T47D (cell line): ENCODE measurements around the gene ACYP1.

Experiments used
- DNase-seq, 2 experiments: peaks; one replicate each; pipeline versions ENCODE4 v3.0.0 to v3.0.0-alpha.2; 2011 to 2012; ENCODE audit warnings: low read depth in 1 of 2, low spot score in 1 of 2
- JUND ChIP-seq: IDR thresholded peaks from 2 replicates; pipeline ENCODE4 v1.6.1; 2012; ENCODE audit warnings: low read depth
- in situ Hi-C: cut with HindIII; loops from 2 replicates; pipeline ENCODE4 v1.10.0; 2016; ENCODE audit warnings: low sequenced_read_pairs, low pct_unique_long_range_greater_than_20kb

Gene ACYP1

DNA sequence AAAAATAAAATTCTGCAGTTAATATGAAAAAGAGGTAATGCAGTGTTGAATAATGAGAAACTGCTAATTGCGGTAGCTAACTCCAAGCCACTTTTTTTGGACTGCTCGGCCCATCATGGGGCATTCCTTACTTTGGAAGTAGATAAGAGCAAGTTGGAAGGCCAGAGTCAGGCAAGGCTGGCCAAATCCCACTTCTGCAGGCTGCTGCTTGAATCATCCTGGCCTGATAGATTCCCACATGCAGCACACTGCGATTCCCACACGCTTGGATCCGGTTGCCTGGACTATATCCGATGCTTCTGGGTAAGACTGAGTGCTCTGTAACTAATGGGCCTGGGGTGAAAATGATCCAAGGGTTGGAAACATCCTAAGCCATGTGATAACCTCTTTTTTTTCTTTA is 50.5 kb downstream of the ACYP1 start:
- no peak for TF ChIP-seq JUND
- in situ Hi-C loops: no loop called here
- no peak for DNase-seq

DNA sequence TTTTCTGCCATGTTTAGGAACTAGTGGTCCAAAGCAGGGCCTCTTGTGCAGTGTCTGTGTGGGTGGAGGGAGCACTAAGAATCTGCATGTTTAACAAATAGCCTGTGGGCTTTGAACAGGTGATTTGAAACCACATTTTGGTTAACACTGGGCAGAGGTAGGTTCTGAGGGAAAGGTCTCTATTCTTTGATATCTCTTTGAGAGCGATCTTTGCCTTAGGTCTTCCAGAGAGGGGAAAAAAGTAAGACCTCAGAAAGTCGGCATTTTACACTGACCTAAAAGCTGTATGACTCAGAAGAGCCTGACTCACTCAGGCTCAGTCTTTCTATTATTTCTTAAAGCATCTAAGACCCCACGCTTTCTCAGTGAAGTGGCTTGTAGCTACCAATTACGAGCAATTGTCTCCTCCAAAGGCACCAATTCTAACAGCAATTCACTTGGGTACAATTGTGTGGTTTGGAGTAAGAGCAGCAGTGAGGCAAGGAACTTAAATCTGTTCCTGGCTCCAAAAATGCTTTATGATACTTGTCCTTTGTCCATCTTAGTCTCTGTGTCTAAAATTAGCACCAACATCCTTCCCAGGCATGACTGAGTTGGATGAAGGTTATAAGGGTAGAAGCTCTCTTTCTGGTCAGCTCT is 52.3 kb downstream of the ACYP1 start:
- DNase-seq: no peak
- in situ Hi-C loops: no loop called here
- no peak for TF ChIP-seq JUND

DNA sequence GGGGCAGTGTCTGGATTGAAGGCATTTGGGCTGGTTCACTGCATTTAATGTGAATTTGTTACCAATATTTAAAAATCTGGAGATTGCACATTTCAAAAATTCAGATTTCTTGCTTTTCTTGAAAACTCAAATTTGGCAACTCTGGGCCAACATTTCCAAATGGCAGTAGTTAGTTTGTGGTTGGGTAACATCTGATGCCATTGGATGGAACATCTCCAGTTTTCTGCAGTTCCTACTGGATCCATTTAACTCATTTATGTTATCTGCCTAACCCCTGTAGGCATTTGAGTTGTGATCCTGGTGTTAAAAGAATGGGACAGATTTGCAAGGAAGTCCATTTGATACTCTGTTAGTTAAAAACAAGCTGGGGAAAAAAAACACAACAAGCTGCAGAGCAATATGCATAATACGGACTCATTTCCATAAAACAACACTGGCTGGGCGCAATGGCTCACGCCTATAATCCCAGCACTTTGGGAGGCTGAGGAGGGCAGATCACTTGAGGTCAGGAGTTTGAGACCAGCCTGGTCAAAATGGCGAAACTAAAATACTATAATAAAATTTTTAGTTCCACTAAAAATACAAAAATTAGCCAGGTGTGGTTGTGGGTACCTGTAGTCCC is 53.2 kb downstream of the ACYP1 start:
- no peak for TF ChIP-seq JUND

DNA sequence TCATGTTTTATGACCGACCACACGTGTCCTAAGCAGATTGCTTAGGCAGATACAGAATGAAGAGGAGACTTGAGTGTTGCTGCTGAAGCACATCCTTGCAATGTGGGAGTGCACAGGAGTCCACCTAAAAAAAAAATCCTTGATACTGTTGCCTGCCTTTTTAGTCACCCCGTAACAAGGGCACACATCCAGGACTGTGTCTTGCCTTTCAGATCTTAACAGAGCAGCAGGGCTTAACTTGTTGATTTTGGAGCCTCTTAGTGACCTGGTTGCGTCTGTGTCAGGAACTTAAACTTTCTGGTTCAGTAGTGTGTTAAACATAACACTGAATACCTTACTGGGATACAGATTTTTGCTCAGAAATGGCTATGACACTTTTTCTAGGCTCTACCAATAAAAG is 54.6 kb downstream of the ACYP1 start:
- in situ Hi-C loops: no loop called here
- DNase-seq: no peak
- TF ChIP-seq JUND: no peak

More for the DNA sequence above, 53.2 kb downstream of the ACYP1 start:
- DNase-seq: no peak
- in situ Hi-C loops: no loop called here

DNA sequence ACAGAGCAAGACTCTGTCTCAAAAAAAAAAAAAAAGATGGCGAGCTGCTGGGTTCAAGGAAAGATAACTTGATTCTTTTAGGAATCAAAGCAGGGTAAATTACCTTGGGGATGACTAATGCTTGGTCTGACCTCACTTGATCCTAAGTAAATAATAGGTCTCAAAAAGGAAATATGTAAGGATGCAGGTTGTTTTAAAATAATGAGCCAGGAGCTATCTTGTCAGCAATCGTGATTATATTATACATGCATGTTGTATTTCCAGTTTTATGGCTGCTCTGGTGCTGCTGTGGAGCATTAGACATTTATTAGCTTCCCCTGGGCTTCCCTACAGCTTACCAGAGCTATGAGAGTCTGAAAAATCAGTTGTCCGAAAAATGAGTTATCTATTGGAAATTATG is 58.5 kb downstream of the ACYP1 start:
- in situ Hi-C loops: no loop called here
- no peak for DNase-seq
- TF ChIP-seq JUND: no peak

DNA sequence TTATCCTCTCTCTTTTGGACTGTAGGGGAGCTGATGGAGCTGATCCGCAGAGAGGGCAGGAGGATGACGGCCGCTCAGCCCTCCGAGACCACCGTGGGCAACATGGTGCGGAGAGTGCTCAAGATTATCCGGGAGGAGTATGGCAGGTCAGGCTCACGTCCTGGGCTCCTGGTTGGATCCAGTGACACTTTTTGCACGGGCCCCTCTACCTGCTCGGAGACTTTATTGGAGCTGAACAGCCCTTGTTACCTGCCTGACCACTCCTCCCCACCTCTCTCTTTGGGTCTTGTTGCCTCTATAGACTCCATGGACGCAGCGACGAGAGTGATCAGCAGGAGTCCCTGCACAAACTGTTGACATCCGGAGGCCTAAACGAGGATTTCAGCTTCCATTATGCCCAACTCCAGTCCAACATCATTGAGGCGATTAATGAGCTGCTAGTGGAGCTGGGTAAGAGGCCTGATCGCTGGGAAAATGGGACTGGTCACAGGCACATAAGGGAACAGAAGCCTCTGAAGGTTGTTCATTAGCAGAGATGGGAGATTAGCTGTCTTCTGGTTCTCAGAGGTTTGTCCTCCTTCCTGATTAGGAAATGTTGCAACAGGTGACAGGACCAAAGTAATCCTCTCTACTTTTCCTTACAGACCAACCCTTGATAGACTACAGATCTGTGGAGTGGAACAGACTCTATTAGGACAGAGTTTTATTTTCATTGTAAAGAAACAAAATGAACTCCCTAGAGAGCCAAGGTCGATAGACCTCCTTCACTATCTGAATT is 60.4 kb downstream of the ACYP1 start:
- in situ Hi-C loops: no loop called here
- no peak for TF ChIP-seq JUND
- DNase-seq: no peak
